IMR-90 (cell line): Measurements from ENCODE around the gene MAML3. TPM values are rescaled to one million over a fixed set of nuclear protein-coding genes. Genes with fewer than 3 reads are reported as not detected.

Experiments
- ATAC-seq: fragments of 200-7000 bp; cut with Tn5 transposase; 2 replicates; pipeline ENCODE4 v1.9.1; 2020; ENCODE audit warnings: low read depth, mild to moderate bottlenecking, moderate library complexity
- BruUV-seq: library from RNA; stranded (reverse); fragments of 400-500 nt; replicated peaks from 2 replicates; lab custom pipeline; 2021; lab: Mats Ljungman, UMichigan
- CTCF ChIA-PET: fragments of 300-600 bp; formaldehyde crosslinking; extraction: SDS; loops from one replicate; lab custom pipeline; 2021; ENCODE audit warnings: antibody characterized with exemption; lab: Yijun Ruan, JAX
- POLR2A ChIA-PET: fragments of 300-600 bp; sonication (Branson Sonifier 250); formaldehyde crosslinking; loops from one replicate; lab custom pipeline; 2022; ENCODE audit warnings: antibody characterized with exemption; ENCODE audit not compliant: unreplicated experiment; lab: Charles Lee
- DNase-seq: peaks from one replicate; pipeline ENCODE4 v3.0.0; 2013
- H2AFZ ChIP-seq: replicated peaks from 2 replicates; pipeline ENCODE3; 2013; ENCODE audit warnings: low read length, mild to moderate bottlenecking; ENCODE audit not compliant: poor library complexity
- H2AK5ac ChIP-seq: 2 replicates; pipeline ENCODE4 v1.6.1; 2013; ENCODE audit warnings: low read depth, low read length, inconsistent platforms
- H2AK9ac ChIP-seq: replicated peaks from 2 replicates; pipeline ENCODE3; 2013; ENCODE audit warnings: mild to moderate bottlenecking, low read depth, low read length, moderate library complexity; ENCODE audit not compliant: poor library complexity
- H2BK120ac ChIP-seq: 2 replicates; pipeline ENCODE4 v1.6.1; 2013; ENCODE audit warnings: low read depth, low read length, inconsistent platforms
- H2BK15ac ChIP-seq: 3 replicates; pipeline ENCODE4 v1.6.1; 2013; ENCODE audit warnings: low read depth, low read length, inconsistent platforms
- H2BK20ac ChIP-seq: 2 replicates; pipeline ENCODE4 v1.6.1; 2013; ENCODE audit warnings: low read depth, mild to moderate bottlenecking, inconsistent platforms, low read length, moderate library complexity
- H2BK5ac ChIP-seq: 2 replicates; pipeline ENCODE4 v1.6.1; 2013; ENCODE audit warnings: mild to moderate bottlenecking, low read depth, low read length, inconsistent platforms; ENCODE audit not compliant: poor library complexity, severe bottlenecking
- H3K14ac ChIP-seq: replicated peaks from 2 replicates; pipeline ENCODE4 v1.6.1; 2013; ENCODE audit warnings: low read depth, low read length, inconsistent platforms
- H3K18ac ChIP-seq: 2 replicates; pipeline ENCODE4 v1.6.1; 2013; ENCODE audit warnings: low read depth, low read length, control low read depth
- H3K23ac ChIP-seq: 2 replicates; pipeline ENCODE4 v1.6.1; 2013; ENCODE audit warnings: low read depth, low read length, inconsistent platforms
- H3K27ac ChIP-seq: 2 replicates; pipeline ENCODE4 v1.5.1; 2013; ENCODE audit warnings: mild to moderate bottlenecking, control low read depth, low read length; ENCODE audit not compliant: insufficient read depth
- H3K27me3 ChIP-seq: 2 replicates; pipeline ENCODE4 v1.6.1; 2013; ENCODE audit warnings: low read length; ENCODE audit not compliant: control insufficient read depth, insufficient read depth
- H3K36me3 ChIP-seq: 2 replicates; pipeline ENCODE4 v1.6.1; 2013; ENCODE audit warnings: low read length, mixed read lengths; ENCODE audit not compliant: control insufficient read depth, insufficient read depth
- H3K4ac ChIP-seq: 2 replicates; pipeline ENCODE4 v1.6.1; 2013; ENCODE audit warnings: low read depth, low read length, inconsistent platforms
- H3K4me1 ChIP-seq: 2 replicates; pipeline ENCODE4 v1.6.1; 2013; ENCODE audit warnings: low read length, mixed read lengths; ENCODE audit not compliant: control insufficient read depth, insufficient read depth
- H3K4me2 ChIP-seq: 2 replicates; pipeline ENCODE4 v1.6.1; 2013; ENCODE audit warnings: low read depth, mild to moderate bottlenecking, control low read depth, low read length, moderate library complexity
- H3K4me3 ChIP-seq: 2 replicates; pipeline ENCODE4 v1.5.1; 2013; ENCODE audit warnings: low read depth, mild to moderate bottlenecking, control low read depth, low read length, moderate library complexity; ENCODE audit not compliant: insufficient read depth
- H3K56ac ChIP-seq: 2 replicates; pipeline ENCODE4 v1.6.1; 2013; ENCODE audit warnings: low read length, inconsistent platforms; ENCODE audit not compliant: insufficient read depth; ENCODE audit errors: extremely low read depth
- H3K79me1 ChIP-seq, 2 experiments: 2 replicates each; pipeline ENCODE4 v1.6.1; 2013; ENCODE audit warnings: low read length in 2 of 2, inconsistent platforms in 1 of 2, low read depth in 1 of 2
- H3K9ac ChIP-seq: 2 replicates; pipeline ENCODE4 v1.6.1; 2013; ENCODE audit warnings: low read depth, low read length, control low read depth
- H3K9me1 ChIP-seq: 2 replicates; pipeline ENCODE4 v1.6.1; 2013; ENCODE audit warnings: low read length, inconsistent platforms; ENCODE audit not compliant: insufficient read depth
- H3K9me3 ChIP-seq: 2 replicates; pipeline ENCODE4 v1.6.1; 2013; ENCODE audit warnings: low read length; ENCODE audit not compliant: control insufficient read depth, insufficient read depth
- H4K20me1 ChIP-seq: 2 replicates; pipeline ENCODE4 v1.6.1; 2013; ENCODE audit warnings: low read length, inconsistent platforms; ENCODE audit not compliant: insufficient read depth
- H4K5ac ChIP-seq: 2 replicates; pipeline ENCODE4 v1.6.1; 2013; ENCODE audit warnings: mild to moderate bottlenecking, low read depth, low read length, control low read depth
- H4K8ac ChIP-seq, 2 experiments: 2 replicates each; pipeline ENCODE4 v1.6.1; 2013; ENCODE audit warnings: low read depth in 2 of 2, low read length in 2 of 2, control low read depth in 1 of 2, inconsistent platforms in 1 of 2
- H4K91ac ChIP-seq: 2 replicates; pipeline ENCODE4 v1.6.1; 2013; ENCODE audit warnings: low read depth, low read length, inconsistent platforms; ENCODE audit not compliant: insufficient read depth
- BHLHE40 ChIP-seq: fragments of 150-350 bp; IDR thresholded peaks from 2 replicates; pipeline ENCODE4 v1.6.1; 2016; ENCODE audit warnings: mild to moderate bottlenecking, low read depth, low read length
- CHD1 ChIP-seq: IDR thresholded peaks from 2 replicates; pipeline ENCODE4 v1.6.1; 2012; ENCODE audit warnings: low read depth, low read length, improper control_type of control experiment
- FOS ChIP-seq: fragments of 150-350 bp; IDR thresholded peaks from 2 replicates; pipeline ENCODE4 v1.6.1; 2016; ENCODE audit warnings: low read depth, low read length
- MAFK ChIP-seq: IDR thresholded peaks from 2 replicates; pipeline ENCODE4 v1.6.1; 2012; ENCODE audit warnings: low read depth, low read length, improper control_type of control experiment
- MXI1 ChIP-seq: IDR thresholded peaks from 2 replicates; pipeline ENCODE4 v1.6.1; 2012; ENCODE audit warnings: low read depth, mild to moderate bottlenecking, low read length, moderate library complexity, borderline replicate concordance
- NFE2L2 ChIP-seq: fragments of 150-350 bp; IDR thresholded peaks from 2 replicates; pipeline ENCODE4 v1.6.1; 2016; ENCODE audit warnings: low read depth, mild to moderate bottlenecking, low read length
- POLR2A ChIP-seq: IDR thresholded peaks from 2 replicates; pipeline ENCODE4 v1.6.1; 2012; ENCODE audit warnings: mild to moderate bottlenecking, low read depth, low read length
- RAD21 ChIP-seq: IDR thresholded peaks from 2 replicates; pipeline ENCODE4 v1.6.1; 2012; ENCODE audit warnings: low read length, improper control_type of control experiment
- RCOR1 ChIP-seq: IDR thresholded peaks from 2 replicates; pipeline ENCODE4 v1.6.1; 2012; ENCODE audit warnings: mild to moderate bottlenecking, low read length, improper control_type of control experiment; ENCODE audit not compliant: insufficient replicate concordance
- SMC3 ChIP-seq: fragments of 150-350 bp; IDR thresholded peaks from 2 replicates; pipeline ENCODE4 v1.6.1; 2016; ENCODE audit warnings: low read depth, mild to moderate bottlenecking, antibody characterized with exemption, low read length, moderate library complexity
- WGBS, 2 experiments: methylation state at CpG; one replicate each; pipeline versions ENCODE4 v1.1.5 to v1.1.7; 2013; ENCODE audit warnings: missing lambda C conversion rate in 2 of 2; ENCODE audit not compliant: insufficient read length in 1 of 2; ENCODE audit errors: extremely low coverage in 2 of 2; 5-methylcytosine and 5-hydroxymethylcytosine counted together
- dilution Hi-C: fragments of 300-500 bp; cut with HindIII; formaldehyde crosslinking; loops from one replicate; pipeline ENCODE4 v1.14.3; 2018; ENCODE audit warnings: low sequenced_read_pairs; ENCODE audit not compliant: unreplicated experiment
- in situ Hi-C: fragments of 300-500 bp; cut with MboI; formaldehyde crosslinking; loops from 3 replicates; pipeline ENCODE4 v1.14.3; 2019; ENCODE audit warnings: low sequenced_read_pairs, inconsistent platforms, mixed read lengths
- intact Hi-C: fragments of 100-400 bp; cut with micrococcal nuclease; formaldehyde crosslinking; loops from 2 replicates; pipeline ENCODE4 v1.10.0; 2022
- polyA plus RNA-seq, 3 experiments: library from polyadenylated mRNA; depleted of rRNA; stranded (reverse); fragments of >200 nt; gene quantifications; 2 replicates each; pipeline ENCODE4 v1.2.3, GENCODE V29; 2012; ENCODE audit warnings: low replicate concordance in 1 of 3
- total RNA-seq: library from RNA; depleted of rRNA; stranded (reverse); fragments of >200 nt; gene quantifications from 2 replicates; pipeline ENCODE4 v1.2.3, GENCODE V29; 2012
- TF ChIP-seq, protein P1 (sequence below): fragments of 150-350 bp; IDR thresholded peaks from 2 replicates; pipeline ENCODE4 v1.6.1; 2017; ENCODE audit warnings: mild to moderate bottlenecking, antibody characterized with exemption, low read length, low read depth
- TF ChIP-seq, protein P2 (sequence below): conservative IDR thresholded peaks from 2 replicates; pipeline ENCODE4 v1.5.1; 2012; ENCODE audit warnings: mild to moderate bottlenecking, low read depth, low read length, improper control_type of control experiment

MAML3 gene
- total and polyA plus RNA-seq, 2 of the 4 experiments (the other 2 are of a cell fraction), result 0.90 to 1.7 TPM

DNA sequence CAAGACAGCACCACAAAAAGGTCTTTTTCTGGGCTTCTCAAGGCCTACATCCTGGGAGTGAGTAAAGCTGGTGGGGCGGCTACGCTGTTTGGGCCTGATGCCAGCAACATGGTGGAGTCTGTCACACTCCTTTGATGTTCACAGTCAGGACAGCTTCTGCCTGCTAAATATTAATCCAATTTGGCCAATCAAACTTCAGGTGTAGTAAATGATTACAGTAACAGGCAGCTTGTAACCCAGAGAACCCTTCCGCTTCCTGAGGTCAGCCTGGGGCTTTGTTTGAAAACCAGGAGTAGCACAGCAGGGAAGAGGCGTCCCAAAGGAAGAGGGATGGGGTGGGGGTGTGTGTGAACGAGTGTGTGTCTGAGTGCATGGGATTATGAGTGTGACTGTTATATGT, 220.4 kb downstream of the MAML3 start:
- in situ Hi-C loops (no loop called here), intact Hi-C loops (no loop called here), dilution Hi-C loops (no loop called here)
- no TSS peak for BruUV-seq
- Histone ChIP-seq H2BK5ac (no peak overlapping the region), H4K8ac (no peak overlapping the region), H2BK15ac (no peak overlapping the region), H3K14ac (no peak overlapping the region), H3K79me1 (no peaks in the 10 kb centered on the region), H3K18ac (no peak overlapping the region), H4K5ac (no peak overlapping the region), H3K27me3 (no peaks in the 10 kb centered on the region), H3K23ac (no peak overlapping the region), H4K20me1 (no peaks in the 10 kb centered on the region), H3K9me1 (no peaks in the 10 kb centered on the region), H3K4ac (no peak overlapping the region), H2AK5ac (no peak overlapping the region), H2AFZ (no peak overlapping the region), H2BK20ac (no peak overlapping the region), H3K4me3 (no peak overlapping the region), H3K9me3 (no peaks in the 10 kb centered on the region), H3K36me3 (no peaks in the 10 kb centered on the region), H2AK9ac (no peak overlapping the region), H3K56ac (no peak overlapping the region), H3K4me1 (peaks cover 2% of the 10 kb centered on the region; the same call in 1 of the 2 replicates), H4K91ac (no peak overlapping the region), H3K27ac (no peak overlapping the region), H2BK120ac (no peak overlapping the region), H3K4me2 (no peak overlapping the region), H3K9ac (no peak overlapping the region)
- ChIA-PET CTCF (no interaction called here), POLR2A (no interaction called here)
- ATAC-seq (no peak), DNase-seq (no peak)
- no peak for TF ChIP-seq FOS
- TF ChIP-seq CHD1, result no peak
- TF ChIP-seq RCOR1, result no peak
- TF ChIP-seq POLR2A, result no peak
- TF ChIP-seq MXI1, result no peak
- TF ChIP-seq, protein P1, sequence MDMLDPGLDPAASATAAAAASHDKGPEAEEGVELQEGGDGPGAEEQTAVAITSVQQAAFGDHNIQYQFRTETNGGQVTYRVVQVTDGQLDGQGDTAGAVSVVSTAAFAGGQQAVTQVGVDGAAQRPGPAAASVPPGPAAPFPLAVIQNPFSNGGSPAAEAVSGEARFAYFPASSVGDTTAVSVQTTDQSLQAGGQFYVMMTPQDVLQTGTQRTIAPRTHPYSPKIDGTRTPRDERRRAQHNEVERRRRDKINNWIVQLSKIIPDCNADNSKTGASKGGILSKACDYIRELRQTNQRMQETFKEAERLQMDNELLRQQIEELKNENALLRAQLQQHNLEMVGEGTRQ, result no peak
- TF ChIP-seq NFE2L2, result no peak
- no peak for TF ChIP-seq SMC3
- no peak for TF ChIP-seq RAD21
- TF ChIP-seq MAFK, result no peak
- TF ChIP-seq BHLHE40, result no peak
- TF ChIP-seq, protein P2, sequence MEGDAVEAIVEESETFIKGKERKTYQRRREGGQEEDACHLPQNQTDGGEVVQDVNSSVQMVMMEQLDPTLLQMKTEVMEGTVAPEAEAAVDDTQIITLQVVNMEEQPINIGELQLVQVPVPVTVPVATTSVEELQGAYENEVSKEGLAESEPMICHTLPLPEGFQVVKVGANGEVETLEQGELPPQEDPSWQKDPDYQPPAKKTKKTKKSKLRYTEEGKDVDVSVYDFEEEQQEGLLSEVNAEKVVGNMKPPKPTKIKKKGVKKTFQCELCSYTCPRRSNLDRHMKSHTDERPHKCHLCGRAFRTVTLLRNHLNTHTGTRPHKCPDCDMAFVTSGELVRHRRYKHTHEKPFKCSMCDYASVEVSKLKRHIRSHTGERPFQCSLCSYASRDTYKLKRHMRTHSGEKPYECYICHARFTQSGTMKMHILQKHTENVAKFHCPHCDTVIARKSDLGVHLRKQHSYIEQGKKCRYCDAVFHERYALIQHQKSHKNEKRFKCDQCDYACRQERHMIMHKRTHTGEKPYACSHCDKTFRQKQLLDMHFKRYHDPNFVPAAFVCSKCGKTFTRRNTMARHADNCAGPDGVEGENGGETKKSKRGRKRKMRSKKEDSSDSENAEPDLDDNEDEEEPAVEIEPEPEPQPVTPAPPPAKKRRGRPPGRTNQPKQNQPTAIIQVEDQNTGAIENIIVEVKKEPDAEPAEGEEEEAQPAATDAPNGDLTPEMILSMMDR, result no peak
- WGBS, 2 experiments, result 66% methylated on average over 3 of the region's 5 CpGs; no CpG with 5 or more reads in 1 of the 2 experiments
